Esophagus muscularis mucosa (tissue), 3 donors: Measurements from ENCODE around the gene CAMTA1.

Experiments used
- CTCF ChIP-seq, 3 experiments: fragments of 200-600 bp in 2 of 3; fragments of 450-650 bp in 1 of 3; sonication (generic) in 2 of 3; IDR thresholded peaks; one replicate each; pipeline ENCODE4 v1.5.1; 2017 to 2019; ENCODE audit warnings: antibody characterized with exemption in 3 of 3, mild to moderate bottlenecking in 2 of 3, moderate library complexity in 1 of 3
- POLR2A ChIP-seq: fragments of 450-650 bp; IDR thresholded peaks from one replicate; pipeline ENCODE4 v1.6.1; 2017; ENCODE audit warnings: antibody characterized with exemption, moderate library complexity, mild to moderate bottlenecking, low read depth
- POLR2AphosphoS5 ChIP-seq, 2 donors: sonication (generic); formaldehyde crosslinking; IDR thresholded peaks; one replicate each; pipeline ENCODE4 v1.6.1; 2017; ENCODE audit warnings: antibody characterized with exemption in 2 of 2

GRCh38 chr1:6984986-6985385 is 199.7 kb downstream of the CAMTA1 start:
- TF ChIP-seq CTCF (IDR thresholded peaks at IDR 0.05): no peak
- TF ChIP-seq POLR2A: no peak
- TF ChIP-seq POLR2AphosphoS5 (IDR thresholded peaks at IDR 0.05): no peak
